Thymus (tissue), 2 donors: ENCODE results near the gene ZNF141. TPM values are rescaled to one million over a fixed set of nuclear protein-coding genes. Genes with fewer than 3 reads are reported as not detected.

ENCODE experiments used
- polyA plus RNA-seq: library from polyadenylated mRNA; stranded (reverse); fragments of 200-250 nt; gene quantifications from one replicate; pipeline ENCODE4 v1.2.3, GENCODE V29; 2013
- total RNA-seq: library from RNA; stranded (reverse); fragments of 120-200 nt; gene quantifications from one replicate; pipeline ENCODE4 v1.2.4, GENCODE V29; 2013
- donor health status: healthy.

The ZNF141 gene
- total and polyA plus RNA-seq, 2 donors: 10.1 to 33.0 TPM

Other genes with a start within 250 kb of the ZNF141 start
- 7.5 TPM for gene ZNF718, start 213.3 kb upstream of the ZNF141 start, total RNA-seq
- 2.9 TPM for gene ZNF718, start 213.3 kb upstream of the ZNF141 start, polyA plus RNA-seq
- 0.42 TPM for gene ZNF732, start 32.3 kb upstream of the ZNF141 start, total RNA-seq
- gene ZNF732, start 32.3 kb upstream of the ZNF141 start, polyA plus RNA-seq: 0.09 TPM
- 25.6 TPM for gene ZNF721, start 161.3 kb downstream of the ZNF141 start, total RNA-seq
- gene ZNF721, start 161.3 kb downstream of the ZNF141 start, polyA plus RNA-seq: 19.3 TPM
- 24.8 TPM for gene PIGG, start 161.4 kb downstream of the ZNF141 start, total RNA-seq
- gene PIGG, start 161.4 kb downstream of the ZNF141 start, polyA plus RNA-seq: 89.2 TPM
- gene TMEM271, start 238.5 kb downstream of the ZNF141 start, total RNA-seq: 0.05 TPM
- 0.02 TPM for gene TMEM271, start 238.5 kb downstream of the ZNF141 start, polyA plus RNA-seq